Measurements from ENCODE around the gene LIN7A.

GRCh38 chr12:80902711-80903110, 35.0 kb downstream of the LIN7A start:
- TF ChIP-seq CTCF (IDR thresholded peaks at IDR 0.05; ENCODE audit: low read depth, low read length, poor library complexity, severe bottlenecking) (no peak), EZH2phosphoT487 (IDR thresholded peaks at IDR 0.05; ENCODE audit: borderline replicate concordance, low read length) (no peak)

Measured in DOHH2 (cell line).